Adrenal gland (tissue), 5 donors: ENCODE results near the gene PCDHGB7.

Experiments used
- CTCF ChIP-seq, 6 experiments: fragments of 450-650 bp in 4 of 6; fragments of 200-600 bp in 2 of 6; sonication (generic) in 1 of 6; IDR thresholded peaks; 1 replicate in 5 of 6; 2 replicates in 1 of 6; pipeline versions ENCODE4 v1.5.1 to v1.8.0; 2016 to 2021; ENCODE audit warnings: antibody characterized with exemption in 6 of 6, mild to moderate bottlenecking in 2 of 6, moderate library complexity in 1 of 6
- POLR2A ChIP-seq, 2 donors: fragments of 450-650 bp; IDR thresholded peaks; one replicate each; pipeline ENCODE4 v1.6.1; 2017; ENCODE audit warnings: antibody characterized with exemption in 2 of 2, mild to moderate bottlenecking in 2 of 2, moderate library complexity in 1 of 2
- donor health status: DM: no; HTN: no; CAD: no.

DNA sequence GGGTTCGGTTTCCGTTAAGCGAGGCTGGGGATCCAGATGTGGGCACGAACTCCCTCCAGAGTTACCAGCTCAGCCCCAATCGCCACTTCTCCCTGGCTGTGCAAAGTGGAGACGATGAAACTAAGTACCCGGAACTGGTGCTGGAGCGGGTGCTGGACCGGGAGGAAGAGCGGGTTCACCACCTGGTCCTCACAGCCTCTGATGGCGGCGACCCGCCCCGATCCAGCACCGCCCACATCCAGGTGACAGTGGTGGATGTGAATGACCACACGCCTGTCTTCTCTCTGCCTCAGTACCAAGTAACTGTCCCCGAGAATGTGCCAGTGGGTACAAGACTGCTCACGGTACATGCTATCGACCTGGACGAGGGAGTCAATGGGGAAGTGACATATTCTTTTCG lies 34.1 kb upstream of the PCDHGB7 start:
- TF ChIP-seq CTCF (IDR thresholded peaks at IDR 0.05) (no peak), POLR2A (IDR thresholded peaks at IDR 0.05) (no peak)
